Gastroesophageal sphincter (tissue), 3 donors: ENCODE data around the gene AVPR2.

Experiments used
- CTCF ChIP-seq, 4 experiments: fragments of 200-600 bp in 2 of 4; fragments of 450-650 bp in 2 of 4; sonication (generic) in 1 of 4; IDR thresholded peaks; one replicate each; pipeline ENCODE4 v1.5.1; 2017 to 2019; ENCODE audit warnings: antibody characterized with exemption in 4 of 4, mild to moderate bottlenecking in 2 of 4, moderate library complexity in 2 of 4
- EP300 ChIP-seq: sonication (generic); formaldehyde crosslinking; IDR thresholded peaks from one replicate; pipeline ENCODE4 v1.6.1; 2017; ENCODE audit warnings: antibody characterized with exemption, mild to moderate bottlenecking
- POLR2A ChIP-seq, 2 donors: fragments of 450-650 bp; IDR thresholded peaks; one replicate each; pipeline ENCODE4 v1.6.1; 2017; ENCODE audit warnings: antibody characterized with exemption in 2 of 2, mild to moderate bottlenecking in 2 of 2, moderate library complexity in 1 of 2
- POLR2AphosphoS5 ChIP-seq: sonication (generic); formaldehyde crosslinking; IDR thresholded peaks from one replicate; pipeline ENCODE4 v1.6.1; 2017; ENCODE audit warnings: antibody characterized with exemption

- TF ChIP-seq CTCF (IDR thresholded peaks at IDR 0.05): no peak
- TF ChIP-seq POLR2AphosphoS5: no peak
- TF ChIP-seq EP300: no peak
- no peak for TF ChIP-seq POLR2A (IDR thresholded peaks at IDR 0.05)
These were observed 3.4 kb upstream of the AVPR2 start for GRCh38 chrX:153900831-153901752.
